Sciatic nerve (tissue), 2 donors: ENCODE results near the gene CYGB. TPM values are rescaled to one million over a fixed set of nuclear protein-coding genes. Genes with fewer than 3 reads are reported as not detected.
"Not testable (repeated sequence)": the region's sequence is repeated elsewhere in the genome, so short reads cannot be mapped to it uniquely, and the experiment has no call there.

Experiments
- ATAC-seq: fragments of 200-7000 bp; cut with Tn5 transposase; one replicate; pipeline ENCODE4 v1.9.1; 2020; ENCODE audit warnings: mild to moderate bottlenecking, moderate library complexity
- DNase-seq: peaks from one replicate; pipeline ENCODE4 v3.0.0-alpha.2; 2020; ENCODE audit warnings: low spot score
- intact Hi-C: fragments of 100-400 bp; cut with DNase I; formaldehyde crosslinking; loops from one replicate; pipeline ENCODE4 v1.14.2; 2022
- total RNA-seq: library from RNA; stranded (reverse); fragmentation: NEBNext Ultra II Directional; extraction: Animal tissue kit (Norgen Biotek cat#: 25700); gene quantifications from one replicate; pipeline ENCODE4 v1.2.1, GENCODE V29; 2021
- donor health status: DM: no; HTN: no; CAD: no.
- donor health status: DM: no; HTN: no; CAD: no.

Gene CYGB
- total RNA-seq, 1 donor from 2014 or later = 57.7 TPM

DNA sequence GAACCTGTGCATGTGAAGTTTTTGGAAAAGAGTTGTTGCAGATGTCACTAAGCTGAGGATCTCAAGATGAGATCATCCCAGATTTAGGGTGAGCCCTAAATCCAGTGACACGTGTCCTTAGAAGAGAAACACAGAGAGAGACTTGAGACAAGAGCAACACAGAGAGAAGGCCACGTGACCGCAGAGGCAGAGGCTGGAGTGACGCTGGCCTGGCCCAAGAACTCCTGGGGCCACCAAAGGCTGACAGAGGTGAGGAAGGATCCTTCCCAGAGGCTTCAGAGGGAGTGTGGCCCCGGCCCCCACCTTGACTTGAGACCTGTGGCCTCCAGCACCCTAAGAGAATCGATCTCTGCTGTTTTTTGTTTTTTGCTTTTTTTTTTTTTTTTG lies 24.2 kb downstream of the CYGB start:
- ATAC-seq (no peak), DNase-seq (no peak)
- intact Hi-C loops = no loop called here

DNA sequence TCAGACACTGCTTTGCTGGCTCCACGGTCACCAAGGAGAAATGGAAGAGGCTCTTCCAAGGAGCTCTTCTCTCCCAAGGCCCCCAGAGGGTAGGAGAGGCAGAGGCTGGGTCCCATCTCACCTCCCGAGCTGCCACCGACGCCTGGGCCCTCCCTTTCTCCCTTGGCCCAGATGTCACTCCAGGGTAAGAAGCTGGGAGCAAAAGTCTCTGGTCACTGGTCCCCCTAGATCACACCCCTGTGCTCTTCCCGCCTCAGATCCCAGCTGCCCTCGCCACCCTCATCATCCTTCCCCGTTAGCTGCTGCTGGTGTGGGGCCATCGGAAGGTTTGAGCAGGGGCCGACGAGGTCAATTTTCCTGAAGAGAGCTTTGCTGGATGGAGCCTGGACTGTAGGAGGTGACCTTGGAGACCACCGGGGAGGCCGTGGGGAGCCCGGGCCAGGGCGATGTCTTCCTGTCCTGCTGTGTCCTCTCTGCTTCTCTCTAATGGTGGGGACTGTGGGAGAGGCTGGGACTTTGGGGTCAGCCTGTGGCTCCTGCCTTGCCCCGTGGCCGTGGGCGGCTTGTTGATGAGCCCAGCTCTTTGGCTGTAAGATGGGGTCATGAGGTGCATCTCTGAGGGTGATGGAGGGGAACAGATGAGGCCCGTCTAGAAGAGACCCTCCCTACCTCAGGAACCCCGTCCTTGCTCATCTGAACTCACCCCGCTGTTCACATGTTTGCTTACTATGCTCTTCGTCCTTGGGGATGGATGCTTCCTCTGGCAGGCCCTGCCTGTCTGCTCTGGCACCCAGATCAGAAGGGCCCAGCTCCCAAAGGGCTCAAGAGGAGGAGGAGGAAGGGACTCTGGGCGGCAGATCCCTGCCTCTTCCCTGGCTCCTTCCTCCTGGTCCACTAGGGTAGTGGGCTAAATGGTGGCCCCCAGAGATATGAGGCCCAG lies 24.9 kb downstream of the CYGB start:
- intact Hi-C loops = no loop called here
- DNase-seq = no peak
- no peak for ATAC-seq

DNA sequence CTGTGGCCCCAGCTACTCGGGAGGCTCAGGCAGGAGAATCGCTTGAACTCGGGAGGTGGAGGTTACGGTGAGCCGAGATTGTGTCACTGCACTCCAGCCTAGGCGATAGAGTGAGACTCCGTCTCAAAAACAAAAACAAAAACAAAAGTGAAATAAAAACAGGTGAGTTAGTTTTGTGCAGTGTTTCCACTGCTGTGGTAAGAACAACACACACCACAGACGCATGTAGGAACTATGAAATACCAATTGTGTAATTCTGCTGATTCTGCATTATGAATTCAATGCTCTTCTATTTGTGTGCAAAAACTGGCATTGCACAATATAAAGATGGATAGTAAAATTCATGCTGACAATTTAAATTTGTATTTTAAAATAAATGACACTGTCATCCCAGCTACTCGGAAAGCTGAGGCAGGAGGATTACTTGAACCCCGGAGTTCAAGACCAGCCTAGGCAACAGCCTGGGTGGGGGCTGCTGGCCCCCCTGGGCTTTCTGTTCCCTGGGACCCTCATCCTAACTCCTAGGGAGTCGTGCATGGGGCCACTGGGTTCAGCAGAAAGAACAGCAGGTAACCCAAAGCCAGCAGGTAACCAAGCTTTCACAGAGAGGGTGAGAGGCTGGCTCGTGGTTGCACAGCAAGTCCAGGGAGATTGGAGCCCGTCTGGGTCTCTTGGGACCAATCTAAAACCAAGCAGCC lies 25.7 kb downstream of the CYGB start:
- no peak for ATAC-seq
- intact Hi-C loops = no loop called here
- DNase-seq = no peak

DNA sequence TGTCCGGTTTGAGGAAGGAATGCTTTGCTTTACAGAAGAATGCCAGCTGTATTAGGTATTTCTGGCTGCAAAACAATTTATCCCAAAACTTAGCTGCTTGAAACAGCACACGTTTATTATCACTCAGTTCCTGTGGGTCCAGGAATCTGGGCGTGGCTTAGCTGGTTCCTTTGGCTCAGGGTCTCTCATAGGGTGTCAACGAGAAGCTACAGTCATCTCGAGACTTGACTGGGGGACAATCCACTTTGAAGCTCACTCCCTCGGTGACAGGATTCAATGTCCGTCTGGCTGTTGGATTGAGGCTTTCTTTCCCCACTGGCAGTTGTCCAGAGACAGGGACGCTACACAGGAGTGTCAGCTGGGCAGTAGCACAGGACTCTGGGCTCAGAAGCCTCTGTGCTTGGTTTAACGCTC lies 26.7 kb downstream of the CYGB start:
- no peak for DNase-seq
- intact Hi-C loops = no loop called here
- ATAC-seq = no peak

DNA sequence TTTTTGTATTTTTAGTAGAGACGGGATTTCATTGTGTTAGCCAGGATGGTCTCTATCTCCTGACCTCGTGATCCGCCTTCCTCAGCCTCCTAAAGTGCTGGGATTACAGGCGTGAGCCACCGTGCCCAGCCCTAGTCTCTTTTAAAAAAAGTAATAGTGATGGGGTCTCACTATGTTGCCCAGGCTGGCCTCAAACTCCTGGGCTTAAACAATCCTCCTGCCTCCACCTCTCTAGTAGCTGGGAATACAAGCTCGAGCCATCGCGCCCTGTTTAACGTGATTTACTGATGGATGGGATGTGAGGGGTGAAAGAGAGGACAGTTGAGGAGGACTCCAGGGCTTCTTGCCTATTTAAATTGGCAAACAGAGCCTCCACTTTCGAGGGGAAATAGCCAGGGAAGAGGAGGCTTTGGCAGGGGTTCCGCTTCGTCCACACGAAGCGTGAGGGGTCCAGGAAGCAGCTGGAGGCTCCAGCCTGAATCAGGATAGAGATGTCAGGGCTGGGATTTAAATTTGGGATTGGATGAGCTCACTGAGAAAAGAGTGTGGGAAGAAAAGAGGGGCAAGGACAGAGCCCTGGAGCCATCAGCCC lies 28.9 kb downstream of the CYGB start:
- intact Hi-C loops = loop anchor here (5.0 kb wide), 1 partner anchor 41 kb away; the partner anchor contains the start of gene AANAT
- not testable (repeated sequence) for DNase-seq, ATAC-seq

DNA sequence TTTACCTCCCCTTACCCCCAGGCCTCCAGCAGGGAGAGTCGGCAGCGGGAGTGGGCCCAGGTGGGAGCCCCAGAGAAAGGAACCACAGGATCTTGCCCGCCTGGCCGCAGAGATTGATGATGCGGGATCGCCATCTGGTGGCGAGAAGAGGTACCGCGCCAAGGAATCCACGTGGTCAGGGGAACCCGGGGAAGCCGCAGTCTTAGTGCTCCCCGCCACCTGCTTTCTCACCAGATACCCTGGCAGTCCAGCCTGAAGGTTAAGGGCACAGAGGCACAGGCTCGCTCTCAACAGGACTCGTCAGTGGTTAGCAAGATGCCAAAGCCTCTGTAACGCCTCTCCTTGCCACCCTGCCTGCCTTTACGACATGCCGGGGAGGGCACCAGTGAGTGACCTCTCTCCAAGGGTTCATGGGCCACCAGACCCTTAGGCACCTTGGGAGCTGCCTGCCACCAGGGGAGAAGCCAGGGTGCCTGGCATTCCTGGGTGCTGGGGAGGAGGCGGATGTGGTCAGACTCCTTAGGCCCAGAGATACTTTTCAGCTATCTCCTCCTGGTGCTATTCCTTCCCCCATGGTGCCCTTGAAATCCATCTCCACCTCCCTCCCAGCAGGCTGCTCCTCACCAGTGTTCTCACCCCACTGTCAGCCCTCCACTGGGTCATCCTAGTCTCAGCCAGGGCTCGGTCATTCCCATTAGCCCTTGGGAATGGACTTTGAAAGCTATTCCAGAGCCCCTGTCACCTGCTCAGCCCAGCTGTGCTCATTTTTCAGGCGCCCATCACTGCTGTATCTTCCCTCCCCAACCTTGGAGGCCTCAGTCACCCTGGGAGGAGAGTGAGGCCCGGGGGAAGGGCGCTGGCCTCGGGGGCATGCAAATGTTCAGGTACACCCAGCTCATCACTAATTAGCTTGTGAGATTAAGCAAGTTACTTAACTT lies 30.8 kb downstream of the CYGB start:
- intact Hi-C loops = loop anchor here (5.0 kb wide), 1 partner anchor 39 kb away; the partner anchor contains the start of gene AANAT
- ATAC-seq (peak; percentile 81), DNase-seq (peak; percentile 92)

DNA sequence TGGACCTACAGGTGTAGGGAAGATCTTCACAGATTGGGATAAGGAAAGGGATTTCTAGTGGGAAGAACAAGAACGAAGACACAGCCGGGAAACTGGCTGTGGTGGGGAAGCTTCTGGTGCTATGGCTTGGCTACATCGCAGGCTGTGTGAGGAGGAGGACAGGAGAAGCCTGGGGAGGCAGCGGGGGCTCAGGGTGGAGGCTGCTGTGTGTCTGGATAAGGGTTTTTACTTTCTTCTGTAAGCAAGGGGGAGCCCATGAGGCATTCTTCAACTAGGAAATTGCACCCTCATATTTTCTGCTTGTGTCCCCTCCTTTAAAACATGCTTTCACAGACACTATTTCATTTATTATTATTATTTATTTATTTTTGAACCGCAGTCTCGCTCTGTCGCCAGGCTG lies 33.4 kb downstream of the CYGB start:
- intact Hi-C loops = no loop called here
- DNase-seq (no peak), ATAC-seq (no peak)

DNA sequence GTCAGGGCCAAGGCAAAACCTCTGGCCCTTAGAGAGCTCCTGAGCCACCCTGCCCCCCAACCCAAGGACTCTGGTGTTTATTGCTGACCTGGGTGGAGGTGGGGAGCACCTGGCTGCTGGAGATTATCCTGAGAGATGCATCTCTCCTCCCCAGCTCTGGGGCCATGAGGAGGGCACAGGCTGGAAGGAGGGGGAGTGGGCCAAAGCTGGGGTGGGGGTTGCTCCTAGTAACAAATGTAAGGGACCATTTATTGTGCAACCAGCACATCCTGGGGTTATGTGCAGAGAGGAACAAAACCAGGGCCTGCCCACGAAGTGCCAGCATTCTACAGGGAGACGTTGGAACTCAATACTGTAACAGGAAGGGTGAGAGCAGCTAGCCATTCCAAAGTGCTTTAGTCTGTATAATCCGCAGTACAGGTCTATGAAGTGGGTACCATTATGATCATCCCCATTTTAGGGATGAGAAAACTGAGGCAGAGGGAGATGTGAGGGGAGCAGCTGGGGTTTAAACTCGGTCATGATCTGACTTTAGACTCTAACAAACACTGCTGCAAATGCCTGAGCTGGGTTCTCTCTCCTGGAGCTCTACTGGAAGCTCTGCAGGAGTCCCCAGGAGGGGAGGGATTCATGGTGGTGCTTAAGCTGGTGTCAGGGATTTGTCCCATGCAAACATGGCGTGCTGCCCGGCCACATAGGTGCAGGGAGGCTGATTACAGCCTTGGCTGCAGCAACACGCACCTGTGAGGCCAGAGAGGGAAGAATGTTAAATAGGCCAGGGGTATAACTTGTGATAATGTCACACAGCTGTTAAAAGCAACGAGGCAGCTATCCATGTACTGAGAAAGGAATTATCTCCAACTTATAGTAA lies 34.9 kb downstream of the CYGB start:
- DNase-seq = no peak
- intact Hi-C loops = no loop called here
- ATAC-seq = no peak

DNA sequence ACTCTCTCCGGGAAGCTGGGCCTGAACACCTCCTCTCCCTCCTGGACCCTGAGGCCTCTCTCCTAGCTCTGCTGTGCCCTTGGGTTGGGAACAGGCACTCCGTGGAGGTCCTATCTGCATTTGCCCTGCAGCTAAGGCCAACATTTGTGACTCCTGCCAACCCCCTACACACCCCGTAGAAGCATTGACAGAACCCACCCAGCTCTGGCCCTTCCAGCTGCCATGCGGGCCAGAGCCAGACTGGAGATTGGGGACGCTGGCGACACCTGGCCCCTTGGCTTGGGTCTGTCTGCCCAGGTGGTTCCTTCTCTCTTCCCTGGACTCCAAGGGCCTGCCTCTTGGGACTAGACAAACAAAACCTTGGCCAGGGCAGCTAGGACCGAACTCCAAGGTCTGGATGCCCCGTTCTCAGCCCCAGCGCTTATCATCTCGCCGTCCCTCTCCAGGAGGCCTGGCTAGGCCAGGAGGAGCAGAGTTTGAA lies 35.6 kb downstream of the CYGB start:
- DNase-seq (no peak), ATAC-seq (no peak)
- intact Hi-C loops = no loop called here

GRCh38 chr17:76501018-76501826 lies 36.3 kb downstream of the CYGB start, which contains the start of gene RHBDF2:
TSS of gene RHBDF2 (minus strand) at chr17:76501423. CDS start at chr17:76481524, 19,899 bp downstream.
- DNase-seq = peak; percentile 94
- intact Hi-C loops = no loop called here
- ATAC-seq = peak; percentile 88

DNA sequence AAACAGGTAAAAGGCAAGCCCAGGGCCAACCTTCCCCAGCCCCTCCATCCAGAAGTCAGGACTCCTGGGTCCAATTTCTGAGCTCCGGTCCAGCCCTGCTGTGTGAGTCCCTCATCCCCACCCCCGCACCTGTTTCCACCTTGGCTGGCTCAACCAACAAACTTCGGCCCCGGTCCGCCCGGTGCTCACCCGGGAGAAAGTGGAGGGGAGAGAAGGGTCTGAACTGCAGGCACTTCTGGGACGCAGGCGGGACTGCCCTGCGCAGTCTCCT lies 36.8 kb downstream of the CYGB start:
- DNase-seq = no peak
- intact Hi-C loops = no loop called here
- ATAC-seq = no peak

DNA sequence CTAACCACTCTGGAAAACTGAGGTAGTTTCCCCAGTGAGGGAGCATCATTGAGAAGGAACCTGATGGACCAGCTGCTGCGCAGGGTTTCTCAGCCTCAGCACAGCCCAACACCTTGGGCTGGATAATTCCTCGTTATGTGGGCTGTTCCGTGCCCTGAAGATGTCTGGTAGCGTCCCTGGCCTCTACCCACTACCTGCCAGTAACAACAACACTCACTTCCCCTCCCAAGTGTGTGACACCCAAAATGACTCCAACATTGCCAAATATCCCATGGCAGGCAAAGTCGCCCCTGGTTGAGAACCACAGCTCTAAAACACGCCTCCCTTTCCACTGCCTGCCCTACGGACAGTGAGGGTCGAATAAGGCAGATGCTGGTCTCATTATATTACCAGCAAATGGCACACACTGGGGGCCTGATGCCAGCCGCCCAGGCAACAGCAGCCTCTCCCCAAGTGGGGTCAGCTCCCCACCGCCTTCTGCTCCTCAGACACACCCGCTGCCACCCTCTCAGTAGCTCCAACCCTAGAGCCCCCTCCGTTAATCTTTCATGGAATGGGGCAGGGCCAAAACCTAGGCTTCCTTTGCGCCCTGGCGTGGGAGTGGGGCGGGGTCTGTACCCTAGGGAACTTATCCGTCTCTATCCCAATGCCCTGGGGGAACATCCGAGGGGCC lies 37.3 kb downstream of the CYGB start:
- no peak for DNase-seq
- intact Hi-C loops = no loop called here
- ATAC-seq = no peak

- ATAC-seq = no peak
- no peak for DNase-seq
- intact Hi-C loops = no loop called here
These were observed 38.2 kb downstream of the CYGB start for GRCh38 chr17:76499267-76499667.

DNA sequence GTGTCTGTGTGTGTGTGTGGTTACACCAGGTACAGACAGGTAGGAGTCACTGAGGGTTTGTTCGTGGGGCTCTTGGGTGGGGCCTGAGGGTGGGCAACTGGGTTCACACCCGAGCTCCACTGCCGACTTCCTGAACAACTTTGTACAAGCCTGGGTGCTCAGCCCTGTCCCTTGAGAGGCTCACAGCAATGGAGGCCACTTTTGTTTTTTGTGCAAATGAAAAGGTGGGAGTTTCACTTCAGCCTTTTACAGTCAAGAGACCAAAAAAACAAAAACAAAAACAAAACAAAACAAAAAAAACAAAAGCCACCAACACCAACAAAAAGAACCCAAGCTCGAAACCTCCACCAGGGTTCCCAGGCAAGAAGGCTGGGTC lies 38.6 kb downstream of the CYGB start:
- DNase-seq (no peak), ATAC-seq (no peak)
- intact Hi-C loops = no loop called here

- peak; percentile 46 for ATAC-seq
- peak; percentile 83 for DNase-seq
- intact Hi-C loops = no loop called here
These were observed 39.3 kb downstream of the CYGB start for GRCh38 chr17:76497979-76498875.

DNA sequence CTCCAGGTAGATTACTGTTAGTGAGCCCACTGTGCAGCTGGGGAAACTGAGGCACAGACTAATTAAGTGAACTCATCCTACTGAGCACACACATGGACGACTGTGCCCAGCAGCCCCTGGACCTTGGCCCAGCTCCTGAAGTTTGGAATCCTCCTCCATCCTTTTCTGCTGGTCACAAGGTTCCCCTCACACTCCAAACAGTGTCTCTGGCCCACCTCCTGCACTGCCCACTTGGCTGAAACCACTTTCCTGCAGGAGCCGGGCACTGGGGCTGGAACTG lies 39.9 kb downstream of the CYGB start:
- no peak for ATAC-seq
- intact Hi-C loops = no loop called here
- DNase-seq = no peak
